Activated CD4-positive, alpha-beta T cell treated with anti-CD3 and anti-CD28 coated beads, Interleukin-2, amount 10 ng/mL, durations not matched to agents 24 days and 14 days (primary cell): ENCODE data around the gene GPN2. TPM values are rescaled to one million over a fixed set of nuclear protein-coding genes. Genes with fewer than 3 reads are reported as not detected.
A peak's percentile ranks its signal among the peaks of the same experiment; 100 is the strongest.

Experiments
- DNase-seq: peaks from one replicate; pipeline ENCODE4 v3.0.0; 2022
- H3K27ac Mint-ChIP-seq: one replicate; pipeline ENCODE4 v1.8.0; 2022; ENCODE audit warnings: mild to moderate bottlenecking, mixed read lengths
- H3K27me3 Mint-ChIP-seq: one replicate; pipeline ENCODE4 v1.8.0; 2022; ENCODE audit warnings: mixed read lengths
- H3K36me3 Mint-ChIP-seq: one replicate; pipeline ENCODE4 v1.8.0; 2022; ENCODE audit warnings: low read depth, mild to moderate bottlenecking, mixed read lengths
- H3K4me1 Mint-ChIP-seq: one replicate; pipeline ENCODE4 v1.8.0; 2021; ENCODE audit warnings: mixed read lengths
- H3K4me3 Mint-ChIP-seq: one replicate; pipeline ENCODE4 v1.8.0; 2022; ENCODE audit warnings: mild to moderate bottlenecking, moderate library complexity, mixed read lengths
- H3K9me3 Mint-ChIP-seq: one replicate; pipeline ENCODE4 v1.8.0; 2021; ENCODE audit warnings: mixed read lengths
- intact Hi-C: fragments of 100-400 bp; cut with micrococcal nuclease; formaldehyde crosslinking; loops from one replicate; pipeline ENCODE4 v1.15.1; 2023
- total RNA-seq: library from RNA; stranded (reverse); gene quantifications from 2 replicates; pipeline ENCODE4 v1.2.3, GENCODE V29; 2022

The GPN2 gene
- total RNA-seq, result 41.8 and 47.1 TPM in 2 replicates

DNA sequence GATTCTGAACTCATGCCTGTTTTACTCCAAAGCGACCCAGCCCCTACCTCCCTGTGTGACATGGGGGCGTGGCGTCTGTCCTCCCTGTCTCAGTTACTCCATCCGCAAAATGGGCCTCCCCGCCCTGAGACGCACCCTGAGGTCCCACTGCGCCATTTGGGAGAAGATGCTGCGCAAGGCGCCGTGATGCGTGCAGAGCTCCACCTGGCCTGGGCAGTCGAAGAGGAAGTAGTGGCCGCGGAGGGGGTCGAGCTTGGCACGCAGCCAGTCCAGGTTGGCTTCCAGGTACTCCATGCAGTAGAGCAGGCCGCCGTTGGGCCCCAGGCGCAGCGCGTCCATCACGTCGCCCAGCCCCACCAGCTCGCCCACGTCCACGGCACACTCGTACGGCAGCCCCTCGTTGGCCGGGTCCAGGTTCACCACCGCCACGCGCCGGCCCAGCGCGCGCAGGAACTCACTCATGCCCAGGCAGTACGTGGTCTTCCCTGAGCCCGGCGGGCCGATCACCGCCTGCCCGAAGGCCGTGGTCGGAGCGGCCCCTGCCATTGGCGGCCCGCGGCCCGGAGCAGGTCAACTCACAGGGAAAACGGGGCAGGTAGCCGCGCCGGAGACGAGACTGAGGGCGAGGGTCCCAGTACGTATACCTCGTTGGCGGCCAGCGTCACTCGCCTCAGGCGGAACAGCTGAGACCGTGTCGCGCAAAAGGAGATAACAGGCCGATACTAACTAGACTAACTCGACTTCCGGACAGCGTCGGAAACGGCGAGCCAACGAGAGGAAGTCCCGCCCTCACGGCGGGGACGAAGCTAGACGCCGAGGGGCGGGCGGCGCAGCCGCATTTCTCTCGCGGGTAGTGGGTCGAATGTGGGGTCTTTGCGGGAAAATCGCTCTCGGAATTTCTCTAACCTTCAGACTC is at the start of gene GPN2:
TSS of gene GPN2 (minus strand) at position 733 of the 916 bp plus-strand sequence. CDS start at position 546, 187 bp downstream.
- Mint-ChIP-seq H3K4me1 (peaks cover 22% of the 10 kb centered on the region), H3K36me3 (peaks cover 57% of the 10 kb centered on the region), H3K27ac (peak within 1 kb of the TSS; percentile 94), H3K27me3 (no peaks in the 10 kb centered on the region), H3K4me3 (peak within 1 kb of the TSS; percentile 96), H3K9me3 (no peaks in the 10 kb centered on the region)
- DNase-seq, result peak; percentile 95
- intact Hi-C loops, result loop anchor here (1.0 kb wide), 2 partner anchors 25 to 31 kb away; partner anchors contain the start of gene NUDC

DNA sequence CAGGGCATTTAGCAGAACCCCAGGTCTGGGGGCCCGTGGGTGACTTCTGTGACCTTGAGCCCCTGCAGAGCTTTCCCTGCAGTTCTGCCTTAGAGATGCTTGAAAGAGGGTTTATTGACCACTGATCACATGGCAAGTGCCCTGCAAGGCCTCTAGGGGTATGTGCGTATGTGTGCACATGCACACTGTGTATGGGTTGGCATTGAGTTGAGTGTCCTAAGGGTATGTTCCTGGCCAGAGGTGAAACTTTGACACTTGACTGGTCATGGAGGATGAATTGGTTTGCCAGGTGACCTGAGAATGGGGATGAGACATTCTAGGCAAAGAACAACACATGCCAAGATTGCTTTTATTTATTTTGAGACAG is 48.6 kb upstream of the GPN2 start:
- H3K27ac Mint-ChIP-seq, result no peak overlapping the region

DNA sequence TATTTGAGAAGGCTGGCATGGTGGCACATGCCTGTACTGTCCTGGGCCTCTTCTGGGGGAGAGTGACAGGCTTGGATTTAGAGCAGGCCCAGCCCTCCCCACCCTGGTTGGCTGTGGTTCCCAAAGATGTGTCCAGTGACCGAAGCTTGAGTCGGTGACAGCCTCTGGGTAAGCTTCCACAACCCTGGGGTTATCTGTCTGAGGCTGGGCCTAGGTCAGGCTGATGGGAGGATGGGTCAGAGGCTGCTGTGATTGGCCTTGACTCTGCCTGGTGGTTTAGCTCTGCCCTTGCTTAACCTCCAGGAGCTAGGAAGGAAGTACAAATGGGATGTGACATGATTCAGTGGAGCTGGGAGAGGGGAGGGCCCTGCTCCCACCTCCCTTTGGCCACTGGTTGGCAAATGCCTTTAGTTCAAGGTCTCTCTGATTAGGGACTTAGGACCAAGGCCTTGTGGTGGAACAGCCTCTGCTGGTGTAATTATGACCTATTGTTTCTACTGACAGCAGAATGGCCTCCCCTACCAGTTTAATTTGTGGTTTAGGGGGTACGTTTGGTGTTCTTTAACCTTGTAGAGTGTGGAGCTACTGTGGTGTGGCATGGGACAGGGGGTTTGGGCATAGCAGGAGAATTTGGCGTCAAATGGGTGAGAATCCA is 48.0 kb upstream of the GPN2 start:
- H3K36me3 Mint-ChIP-seq, result peaks cover 42% of the 10 kb centered on the region
- H3K4me3 Mint-ChIP-seq, result no peak overlapping the region
- no peak for DNase-seq
- no peak overlapping the region for H3K27ac Mint-ChIP-seq
- intact Hi-C loops, result no loop called here
- H3K9me3 Mint-ChIP-seq, result no peaks in the 10 kb centered on the region
- no peaks in the 10 kb centered on the region for H3K27me3 Mint-ChIP-seq
- no peaks in the 10 kb centered on the region for H3K4me1 Mint-ChIP-seq

More for the DNA sequence above, 48.6 kb upstream of the GPN2 start:
- Mint-ChIP-seq H3K9me3 (no peaks in the 10 kb centered on the region), H3K27me3 (no peaks in the 10 kb centered on the region), H3K4me3 (no peak overlapping the region), H3K36me3 (peaks cover 42% of the 10 kb centered on the region), H3K4me1 (no peaks in the 10 kb centered on the region)
- DNase-seq, result no peak
- intact Hi-C loops, result no loop called here

DNA sequence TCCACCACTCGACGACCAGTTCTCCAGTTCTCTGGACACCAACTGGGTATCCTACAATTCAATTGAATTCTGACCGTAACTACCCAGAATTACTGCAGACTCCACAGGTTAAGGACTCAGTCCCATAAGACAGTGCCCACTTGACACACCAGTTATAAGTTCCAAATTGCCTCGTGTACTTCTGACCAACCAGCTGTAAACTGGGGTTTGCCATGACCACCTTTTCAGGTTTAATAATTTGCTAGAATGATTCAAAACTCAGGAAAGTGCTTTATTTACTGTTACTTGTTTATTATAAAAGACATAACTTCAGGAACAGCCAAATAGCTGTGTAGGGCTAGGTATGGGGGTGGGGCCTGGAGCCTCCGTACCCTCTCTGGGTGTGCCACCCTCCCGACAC is 46.7 kb upstream of the GPN2 start:
- no peak overlapping the region for H3K27ac Mint-ChIP-seq
- H3K4me1 Mint-ChIP-seq, result peaks cover 2% of the 10 kb centered on the region
- intact Hi-C loops, result no loop called here
- peaks cover 41% of the 10 kb centered on the region for H3K36me3 Mint-ChIP-seq
- H3K4me3 Mint-ChIP-seq, result no peak overlapping the region
- H3K9me3 Mint-ChIP-seq, result no peaks in the 10 kb centered on the region
- no peak for DNase-seq
- no peaks in the 10 kb centered on the region for H3K27me3 Mint-ChIP-seq

DNA sequence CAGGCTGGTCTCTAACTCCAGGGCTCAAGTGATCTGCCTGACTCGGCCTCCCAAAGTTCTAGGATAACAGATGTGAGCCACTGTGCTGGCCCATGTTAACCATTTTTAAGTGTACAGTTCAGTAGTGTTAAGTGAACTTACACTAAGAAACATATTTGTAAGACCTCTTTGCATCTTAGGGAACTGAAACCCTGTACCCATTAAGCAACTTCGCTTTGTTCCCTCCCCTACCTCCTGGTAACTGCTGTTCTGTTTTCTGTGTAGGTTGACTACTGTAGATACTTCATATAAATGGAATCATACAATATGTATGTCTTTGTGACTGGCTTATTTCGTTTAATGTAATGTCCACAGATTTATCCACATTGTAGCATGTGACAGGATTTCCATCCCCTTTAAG is 42.4 kb upstream of the GPN2 start:
- intact Hi-C loops, result no loop called here
- H3K27ac Mint-ChIP-seq, result no peak overlapping the region
- no peak overlapping the region for H3K4me3 Mint-ChIP-seq
- DNase-seq, result no peak
- no peaks in the 10 kb centered on the region for H3K27me3 Mint-ChIP-seq
- H3K4me1 Mint-ChIP-seq, result peaks cover 2% of the 10 kb centered on the region
- H3K9me3 Mint-ChIP-seq, result no peaks in the 10 kb centered on the region
- H3K36me3 Mint-ChIP-seq, result peaks cover 43% of the 10 kb centered on the region

DNA sequence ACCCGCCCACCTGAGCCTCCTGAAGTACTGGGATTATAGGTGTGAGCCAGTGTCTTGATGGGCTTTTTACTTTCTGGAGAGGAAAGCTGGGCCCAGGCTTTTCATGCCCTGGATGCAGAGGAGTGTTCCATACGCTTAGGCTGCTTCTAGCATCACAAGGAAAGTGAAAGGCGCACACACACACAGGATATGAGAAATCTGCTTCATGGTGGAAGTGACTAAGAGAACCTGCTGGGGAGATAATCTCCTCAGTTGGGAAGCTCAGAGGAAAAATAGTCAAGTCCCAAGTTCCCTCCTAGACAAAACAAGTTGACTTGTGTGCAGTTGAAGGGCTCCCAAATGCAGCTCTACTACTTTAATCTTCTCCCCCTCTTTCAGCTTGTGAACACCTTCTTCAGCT is 33.6 kb upstream of the GPN2 start:
- no peaks in the 10 kb centered on the region for H3K9me3 Mint-ChIP-seq
- H3K4me1 Mint-ChIP-seq, result peaks cover 32% of the 10 kb centered on the region
- intact Hi-C loops, result no loop called here
- DNase-seq, result no peak
- peak overlapping the region; percentile 99 for H3K27ac Mint-ChIP-seq
- H3K4me3 Mint-ChIP-seq, result peak overlapping the region; percentile 99
- H3K27me3 Mint-ChIP-seq, result no peaks in the 10 kb centered on the region
- peaks cover 44% of the 10 kb centered on the region for H3K36me3 Mint-ChIP-seq

DNA sequence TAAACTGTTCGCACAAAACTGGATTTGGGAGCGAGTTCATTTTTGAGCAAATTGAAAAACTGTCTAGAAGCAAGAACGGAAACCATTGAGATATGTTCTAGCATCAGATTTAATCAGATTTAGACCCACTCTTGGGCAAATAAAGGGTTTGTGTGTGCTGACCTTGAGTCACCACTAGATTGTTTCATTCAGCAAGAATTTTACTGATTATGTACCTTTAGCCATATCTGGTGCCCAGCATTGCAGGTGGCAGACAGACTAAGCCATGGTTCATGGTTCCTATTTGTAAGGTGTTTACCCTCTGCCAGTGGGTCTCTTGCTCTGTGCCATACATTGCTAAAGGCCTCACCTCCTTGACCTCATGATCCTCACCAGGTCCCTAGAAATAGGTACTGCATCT is 32.8 kb upstream of the GPN2 start:
- no peak for DNase-seq
- H3K4me1 Mint-ChIP-seq, result peaks cover 32% of the 10 kb centered on the region
- no peaks in the 10 kb centered on the region for H3K27me3 Mint-ChIP-seq
- peak overlapping the region; percentile 99 for H3K4me3 Mint-ChIP-seq
- no peaks in the 10 kb centered on the region for H3K9me3 Mint-ChIP-seq
- intact Hi-C loops, result no loop called here
- H3K36me3 Mint-ChIP-seq, result peaks cover 37% of the 10 kb centered on the region
- peak overlapping the region; percentile 99 for H3K27ac Mint-ChIP-seq

DNA sequence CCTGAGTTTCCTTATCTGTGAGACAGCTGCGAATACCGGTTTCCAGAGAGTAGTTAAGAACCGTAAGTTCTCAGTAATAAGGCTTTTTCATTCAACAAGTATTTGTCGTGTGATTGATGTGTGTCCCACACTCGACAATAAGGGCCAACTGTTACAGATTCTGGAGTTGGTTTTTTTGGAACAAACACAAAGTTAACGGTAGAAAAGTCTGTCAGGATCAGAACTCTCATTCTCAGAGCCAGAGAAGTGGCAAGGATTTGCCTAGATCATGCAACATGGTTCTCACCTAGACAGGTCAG is 32.3 kb upstream of the GPN2 start:
- intact Hi-C loops, result no loop called here
- peak overlapping the region; percentile 99 for H3K27ac Mint-ChIP-seq
- H3K4me1 Mint-ChIP-seq, result peaks cover 32% of the 10 kb centered on the region
- H3K27me3 Mint-ChIP-seq, result no peaks in the 10 kb centered on the region
- no peak for DNase-seq
- H3K36me3 Mint-ChIP-seq, result peaks cover 34% of the 10 kb centered on the region
- peak overlapping the region; percentile 99 for H3K4me3 Mint-ChIP-seq
- no peaks in the 10 kb centered on the region for H3K9me3 Mint-ChIP-seq

DNA sequence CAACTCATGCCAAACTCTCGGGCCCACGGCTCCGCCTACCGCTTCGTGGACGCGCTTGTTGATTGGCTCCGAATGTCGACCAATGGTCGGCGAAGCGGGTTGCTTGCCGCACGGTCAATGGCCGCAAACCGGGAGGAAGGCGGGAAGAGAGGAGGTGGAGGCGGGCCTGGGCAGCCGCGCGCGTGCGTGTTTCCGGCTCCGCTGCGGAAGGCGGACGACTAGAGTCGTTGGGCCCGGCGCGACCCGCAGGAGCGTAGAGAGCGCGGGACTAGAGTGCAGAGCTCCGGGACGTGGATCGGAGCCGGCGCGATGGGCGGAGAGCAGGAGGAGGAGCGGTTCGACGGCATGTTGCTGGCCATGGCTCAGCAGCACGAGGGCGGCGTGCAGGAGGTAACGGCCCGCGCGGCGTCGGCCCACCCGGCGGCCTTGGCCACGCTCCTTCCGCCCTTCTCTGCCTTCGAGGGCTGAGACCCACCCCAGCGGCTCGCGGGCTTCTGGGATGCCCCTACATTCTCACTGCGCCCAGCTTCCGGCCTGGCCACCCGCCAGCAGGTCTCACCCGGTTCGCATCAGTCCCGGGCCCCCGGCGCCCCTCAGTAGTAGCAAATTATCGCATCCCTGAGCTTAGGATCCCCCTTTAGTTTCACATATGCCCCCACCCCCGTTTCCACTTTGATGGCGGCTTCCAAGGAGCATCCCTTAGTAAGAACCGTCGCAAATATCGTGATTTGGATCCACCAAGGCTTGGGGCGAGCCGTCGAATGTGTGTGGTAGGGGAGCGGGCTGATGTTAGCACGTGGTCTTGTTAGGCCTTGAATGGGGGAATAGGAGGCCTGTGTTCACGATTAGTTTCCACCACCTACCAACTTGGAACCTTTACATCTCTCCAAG is 31.7 kb upstream of the GPN2 start, which contains the start of gene NUDC:
TSS of gene NUDC (plus strand) at position 204 of the 891 bp plus-strand sequence. CDS start at position 310, 106 bp downstream.
- Mint-ChIP-seq H3K4me3 (peak within 1 kb of the TSS; percentile 99), H3K36me3 (peaks cover 30% of the 10 kb centered on the region), H3K27ac (peak within 1 kb of the TSS; percentile 99), H3K27me3 (no peaks in the 10 kb centered on the region), H3K4me1 (peaks cover 29% of the 10 kb centered on the region), H3K9me3 (no peaks in the 10 kb centered on the region)
- intact Hi-C loops, result loop anchor here (1.0 to 2.0 kb wide), 4 partner anchors 21 to 489 kb away; partner anchors contain the start of genes DHDDS, GPATCH3 and GPN2
- peak; percentile 99 for DNase-seq

DNA sequence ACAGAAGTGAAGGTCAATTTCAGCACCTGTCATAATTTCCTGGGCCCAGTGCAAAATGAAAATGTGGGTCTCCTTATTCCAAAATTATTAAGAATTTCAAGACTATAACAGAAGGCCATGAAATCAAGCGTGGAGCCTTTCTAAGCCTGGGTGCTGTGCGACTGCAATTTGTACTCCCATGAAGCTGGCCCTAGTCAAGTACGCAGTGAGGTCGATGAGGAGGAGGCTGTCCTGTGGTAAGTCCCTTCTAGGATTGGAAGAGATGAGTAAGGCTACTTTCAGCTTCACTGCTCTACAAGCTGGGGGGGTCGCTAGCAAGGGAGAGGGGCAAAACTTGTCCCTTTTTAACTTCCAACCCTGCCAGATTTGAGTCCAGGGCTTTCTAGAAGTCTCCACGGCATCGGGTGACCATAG is 31.1 kb upstream of the GPN2 start:
- intact Hi-C loops, result loop anchor here (1.0 to 2.0 kb wide), 4 partner anchors 20 to 489 kb away; partner anchors contain the start of genes DHDDS, GPATCH3 and GPN2

DNA sequence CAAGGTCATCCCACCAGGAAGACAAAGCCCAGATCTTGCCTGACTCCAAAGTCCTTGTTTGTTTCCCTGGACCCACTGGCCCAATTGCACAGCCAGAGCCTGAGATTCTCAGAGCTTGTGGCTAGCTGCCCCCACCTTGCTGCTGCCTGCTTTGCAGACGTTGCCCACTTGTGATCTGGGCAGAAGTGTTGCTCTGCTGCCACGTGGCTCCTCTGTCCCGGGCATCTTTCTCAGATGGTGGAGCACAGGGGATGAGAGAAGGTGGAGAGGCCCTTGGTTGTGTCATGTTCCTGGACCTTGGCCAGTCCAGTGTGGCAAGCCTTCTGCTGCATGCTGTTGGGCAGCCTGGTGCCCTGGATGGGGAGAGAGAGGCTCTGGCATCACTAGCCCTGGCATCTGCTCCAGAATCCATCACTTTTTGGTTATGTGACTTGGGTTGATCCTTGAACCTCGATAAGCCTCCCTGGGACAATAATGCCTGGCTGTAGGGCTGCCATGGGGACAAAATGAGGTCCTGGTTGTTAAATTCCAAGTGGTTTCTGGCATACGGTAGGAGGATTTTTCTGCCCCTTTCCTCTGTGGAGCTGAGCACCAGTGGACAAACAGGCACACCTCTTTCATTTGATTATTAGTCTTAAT is 25.2 kb upstream of the GPN2 start:
- H3K4me3 Mint-ChIP-seq, result no peak overlapping the region
- intact Hi-C loops, result no loop called here
- H3K4me1 Mint-ChIP-seq, result peaks cover 1% of the 10 kb centered on the region
- H3K27me3 Mint-ChIP-seq, result peaks cover 1% of the 10 kb centered on the region
- no peak for DNase-seq
- no peaks in the 10 kb centered on the region for H3K36me3 Mint-ChIP-seq
- H3K27ac Mint-ChIP-seq, result no peak overlapping the region
- no peaks in the 10 kb centered on the region for H3K9me3 Mint-ChIP-seq

More for the DNA sequence above, 31.1 kb upstream of the GPN2 start:
- Mint-ChIP-seq H3K36me3 (peaks cover 25% of the 10 kb centered on the region), H3K27ac (peak overlapping the region; percentile 99), H3K4me1 (peaks cover 28% of the 10 kb centered on the region), H3K4me3 (peak overlapping the region; percentile 99), H3K27me3 (no peaks in the 10 kb centered on the region), H3K9me3 (no peaks in the 10 kb centered on the region)
- DNase-seq, result no peak

DNA sequence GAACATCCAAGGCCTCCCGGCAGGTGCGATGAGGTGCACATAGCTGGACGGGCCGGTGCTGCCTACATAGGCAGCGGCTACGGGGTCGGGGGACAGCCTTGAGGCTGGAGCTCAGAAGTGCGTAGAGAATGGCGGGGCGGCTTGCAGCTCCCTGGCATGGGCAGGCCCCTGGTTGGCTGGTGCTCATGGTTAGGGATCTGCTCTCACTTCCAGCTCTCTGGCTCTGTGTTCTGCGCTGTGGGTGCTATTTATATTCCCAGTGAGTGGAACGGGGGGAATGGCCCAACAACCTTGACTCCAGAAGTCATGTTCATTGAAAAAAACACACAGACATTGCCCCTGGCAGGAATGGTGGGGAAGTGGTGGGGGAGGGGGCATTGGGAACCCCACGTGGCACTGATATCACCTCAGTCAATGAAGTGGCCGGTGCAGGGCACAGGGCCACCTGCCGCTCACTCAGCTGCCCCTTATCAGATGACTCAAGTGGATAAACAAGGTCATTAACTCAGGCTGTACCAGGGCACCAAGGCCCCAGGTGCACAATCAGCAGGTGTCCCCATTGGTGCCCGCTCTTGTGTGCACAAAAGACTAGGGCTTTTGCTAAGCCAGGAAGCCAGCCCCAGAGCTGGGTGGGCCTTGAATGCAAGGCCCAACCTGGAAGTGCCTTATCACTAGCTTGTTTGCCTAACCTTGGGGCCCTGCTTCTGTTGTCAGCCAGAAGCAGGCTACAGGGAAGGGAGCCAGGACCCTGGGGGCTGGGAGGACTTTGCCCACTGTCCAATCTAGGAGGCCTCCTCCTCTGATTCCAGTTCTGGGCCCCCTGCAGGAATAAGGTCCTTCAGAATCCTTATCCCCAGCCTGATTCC is 23.9 kb upstream of the GPN2 start, which contains the start of gene NR0B2:
TSS of gene NR0B2 (minus strand) at position 222 of the 866 bp plus-strand sequence. CDS start at position 187, 35 bp downstream.
- no peaks in the 10 kb centered on the region for H3K36me3 Mint-ChIP-seq
- no peaks in the 10 kb centered on the region for H3K9me3 Mint-ChIP-seq
- H3K4me1 Mint-ChIP-seq, result no peaks in the 10 kb centered on the region
- H3K4me3 Mint-ChIP-seq, result no peak within 1 kb of the TSS
- intact Hi-C loops, result no loop called here
- DNase-seq, result no peak
- H3K27ac Mint-ChIP-seq, result no peak within 1 kb of the TSS
- H3K27me3 Mint-ChIP-seq, result peaks cover 1% of the 10 kb centered on the region
